Liver (tissue), 9 donors: Measurements from ENCODE around the gene XXYLT1. TPM values are rescaled to one million over a fixed set of nuclear protein-coding genes. Genes with fewer than 3 reads are reported as not detected.

Source experiments
- DNase-seq: peaks from one replicate; pipeline ENCODE4 v3.0.0-alpha.2; 2017; ENCODE audit warnings: low spot score
- H3K27ac ChIP-seq, 2 donors: one replicate each; pipeline ENCODE4 v1.7.0; 2013; ENCODE audit warnings: inconsistent platforms in 2 of 2, low read length in 2 of 2, control low read depth in 1 of 2, low read depth in 1 of 2, mild to moderate bottlenecking in 1 of 2
- H3K27me3 ChIP-seq, 4 donors: one replicate each; pipeline versions ENCODE4 v1.6.1 to v1.7.0; 2013; ENCODE audit warnings: low read length in 3 of 4, inconsistent platforms in 1 of 4, mild to moderate bottlenecking in 1 of 4, moderate library complexity in 1 of 4; ENCODE audit not compliant: control insufficient read depth in 4 of 4, insufficient read depth in 4 of 4
- H3K36me3 ChIP-seq, 4 donors: one replicate each; pipeline versions ENCODE4 v1.6.1 to v1.7.0; 2013; ENCODE audit warnings: low read length in 3 of 4, mild to moderate bottlenecking in 3 of 4, low read depth in 1 of 4, moderate library complexity in 1 of 4; ENCODE audit not compliant: control insufficient read depth in 4 of 4, insufficient read depth in 3 of 4
- H3K4me1 ChIP-seq, 4 donors: one replicate each; pipeline versions ENCODE4 v1.6.1 to v1.7.0; 2013; ENCODE audit warnings: low read length in 3 of 4, mild to moderate bottlenecking in 3 of 4, moderate library complexity in 1 of 4; ENCODE audit not compliant: control insufficient read depth in 4 of 4, insufficient read depth in 4 of 4
- H3K4me3 ChIP-seq, 3 donors: one replicate each; pipeline versions ENCODE4 v1.6.1 to v1.7.0; 2013; ENCODE audit warnings: low read length in 3 of 3, control low read depth in 1 of 3, low read depth in 1 of 3, mild to moderate bottlenecking in 1 of 3
- H3K9ac ChIP-seq, 2 donors: one replicate each; pipeline ENCODE4 v1.7.0; 2013; ENCODE audit warnings: low read length in 2 of 2, mild to moderate bottlenecking in 2 of 2, moderate library complexity in 2 of 2, control low read depth in 1 of 2, low read depth in 1 of 2
- H3K9me3 ChIP-seq, 4 donors: one replicate each; pipeline versions ENCODE4 v1.6.1 to v1.7.0; 2013; ENCODE audit warnings: low read length in 3 of 4; ENCODE audit not compliant: control insufficient read depth in 4 of 4
- EGR1 ChIP-seq, 2 donors: IDR thresholded peaks; 2 replicates each; pipeline ENCODE4 v1.6.1; 2016 to 2018; ENCODE audit warnings: antibody characterized with exemption in 2 of 2, low read depth in 2 of 2
- FOXA1 ChIP-seq: IDR thresholded peaks from 2 replicates; pipeline ENCODE4 v1.6.1; 2016; ENCODE audit warnings: antibody characterized with exemption
- FOXA2 ChIP-seq: IDR thresholded peaks from 2 replicates; pipeline ENCODE4 v1.6.1; 2016; ENCODE audit warnings: antibody characterized with exemption
- GABPA ChIP-seq, 2 donors: IDR thresholded peaks in 1 of 2; conservative IDR thresholded peaks in 1 of 2; 2 replicates each; pipeline ENCODE4 v1.6.1; 2016; ENCODE audit warnings: antibody characterized with exemption in 2 of 2, mild to moderate bottlenecking in 1 of 2, moderate library complexity in 1 of 2
- HNF4A ChIP-seq, 2 donors: conservative IDR thresholded peaks; 2 replicates each; pipeline ENCODE4 v1.6.1; 2016; ENCODE audit warnings: antibody characterized with exemption in 2 of 2, mild to moderate bottlenecking in 2 of 2
- HNF4G ChIP-seq: IDR thresholded peaks from 2 replicates; pipeline ENCODE4 v1.6.1; 2016; ENCODE audit warnings: antibody characterized with exemption
- JUND ChIP-seq, 2 donors: IDR thresholded peaks; 2 replicates each; pipeline ENCODE4 v1.6.1; 2016; ENCODE audit warnings: antibody characterized with exemption in 2 of 2
- MAX ChIP-seq: IDR thresholded peaks from 2 replicates; pipeline ENCODE4 v1.6.1; 2016; ENCODE audit warnings: antibody characterized with exemption
- NR2F2 ChIP-seq: IDR thresholded peaks from 2 replicates; pipeline ENCODE4 v1.6.1; 2016; ENCODE audit warnings: antibody characterized with exemption
- RAD21 ChIP-seq, 2 donors: IDR thresholded peaks; 2 replicates each; pipeline ENCODE4 v1.6.1; 2016; ENCODE audit warnings: antibody characterized with exemption in 2 of 2, mild to moderate bottlenecking in 2 of 2
- REST ChIP-seq: IDR thresholded peaks from 2 replicates; pipeline ENCODE4 v1.6.1; 2016; ENCODE audit warnings: antibody characterized with exemption, mild to moderate bottlenecking
- RXRA ChIP-seq, 2 donors: IDR thresholded peaks; 2 replicates each; pipeline ENCODE4 v1.6.1; 2017 to 2018; ENCODE audit warnings: antibody characterized with exemption in 2 of 2, mild to moderate bottlenecking in 1 of 2
- SP1 ChIP-seq: IDR thresholded peaks from 2 replicates; pipeline ENCODE4 v1.6.1; 2018; ENCODE audit warnings: antibody characterized with exemption, mild to moderate bottlenecking
- TAF1 ChIP-seq: conservative IDR thresholded peaks from 2 replicates; pipeline ENCODE4 v1.6.1; 2016; ENCODE audit warnings: antibody characterized with exemption, mild to moderate bottlenecking
- YY1 ChIP-seq: IDR thresholded peaks from 2 replicates; pipeline ENCODE4 v1.6.1; 2016; ENCODE audit warnings: antibody characterized with exemption, mild to moderate bottlenecking
- ZBTB33 ChIP-seq: IDR thresholded peaks from 2 replicates; pipeline ENCODE4 v1.6.1; 2016; ENCODE audit warnings: antibody characterized with exemption
- WGBS: extraction: QIAGEN DNeasy Blood & Tissue Kit; methylation state at CpG from one replicate; pipeline ENCODE4 v1.1.7; 2013; 5-methylcytosine and 5-hydroxymethylcytosine counted together
- polyA plus RNA-seq, 2 donors: library from polyadenylated mRNA; stranded (reverse) in 1 of 2; unstranded in 1 of 2; fragments of 200-250 nt in 1 of 2; fragments of >200 nt in 1 of 2; fragmentation: Nextera tagmentation in 1 of 2; extraction: Ambion mirVana in 1 of 2; gene quantifications; one replicate each; pipeline versions ENCODE4 v1.2.1 to v1.2.3, GENCODE V29; 2013 to 2015
- total RNA-seq, 2 donors: library from RNA; depleted of rRNA; stranded (reverse); fragments of >200 nt; gene quantifications; one replicate each; pipeline ENCODE4 v1.2.3, GENCODE V29; 2014
- TF ChIP-seq, protein P1 (sequence below): IDR thresholded peaks from 2 replicates; pipeline ENCODE4 v1.6.1; 2016; ENCODE audit warnings: antibody characterized with exemption
- TF ChIP-seq, protein P2 (sequence below): fragments of 150-350 bp; IDR thresholded peaks from 2 replicates; pipeline ENCODE4 v1.5.1; 2017; ENCODE audit warnings: improper control_type of control experiment, low read depth, low read length; ENCODE audit not compliant: missing input control
- donor health status: healthy.
- donor health status: healthy.
- donor health status: healthy.
- donor health status: healthy.
- donor health status: healthy.

The XXYLT1 gene
- total and polyA plus RNA-seq, 4 donors = 0.93 to 7.6 (median 2.8) TPM

DNA sequence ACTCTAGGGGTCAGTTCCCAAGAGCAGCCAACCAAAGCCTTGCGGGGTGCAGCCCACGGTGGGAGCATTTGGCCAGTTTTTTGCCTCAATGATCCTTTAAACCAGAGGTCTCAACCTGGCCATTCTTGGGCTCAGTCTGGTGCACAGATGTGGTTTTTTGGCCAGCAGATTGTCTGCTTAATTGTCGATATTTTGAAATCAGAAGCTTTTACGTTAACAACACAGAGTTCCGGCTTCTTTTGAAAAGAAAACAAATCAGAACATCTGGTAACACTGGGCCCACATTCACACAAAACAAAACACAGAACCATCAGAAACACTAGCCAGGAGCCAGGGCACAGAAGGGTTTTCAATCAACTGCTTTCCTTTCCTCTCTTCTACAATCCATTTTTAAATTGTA is 127.7 kb downstream of the XXYLT1 start (continued):
- no peak for TF ChIP-seq ZBTB33
- no peak for TF ChIP-seq TAF1
- TF ChIP-seq RXRA (IDR thresholded peaks at IDR 0.05) = no peak
- no peak for TF ChIP-seq YY1

- WGBS = 97% methylated on average over 10 of the region's 10 CpGs
- Histone ChIP-seq H3K27ac (no peak overlapping the region), H3K9me3 (peaks cover 0 to 3% (median 1%) of the 10 kb centered on the region in 4 donors), H3K9ac (no peak overlapping the region), H3K4me3 (no peak overlapping the region), H3K36me3 (peaks cover 0 to 3% (median 0%) of the 10 kb centered on the region in 4 donors), H3K4me1 (no peaks in the 10 kb centered on the region), H3K27me3 (no peaks in the 10 kb centered on the region)
- no peak for DNase-seq
- no peak for TF ChIP-seq GABPA (IDR thresholded peaks at IDR 0.05 in 1 of 2, conservative IDR thresholded peaks at IDR 0.05 in 1 of 2)
- TF ChIP-seq RXRA (IDR thresholded peaks at IDR 0.05) = no peak
- TF ChIP-seq NR2F2 = no peak
- TF ChIP-seq FOXA2 = no peak
- TF ChIP-seq, protein P1, sequence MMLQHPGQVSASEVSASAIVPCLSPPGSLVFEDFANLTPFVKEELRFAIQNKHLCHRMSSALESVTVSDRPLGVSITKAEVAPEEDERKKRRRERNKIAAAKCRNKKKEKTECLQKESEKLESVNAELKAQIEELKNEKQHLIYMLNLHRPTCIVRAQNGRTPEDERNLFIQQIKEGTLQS = no peak
- TF ChIP-seq HNF4A (conservative IDR thresholded peaks at IDR 0.05) = no peak
- TF ChIP-seq YY1 = no peak
- no peak for TF ChIP-seq EGR1 (IDR thresholded peaks at IDR 0.05; ENCODE audit: low read depth in 2 of 2)
- TF ChIP-seq HNF4G = no peak
- no peak for TF ChIP-seq RAD21 (IDR thresholded peaks at IDR 0.05)
- TF ChIP-seq TAF1 = no peak
- no peak for TF ChIP-seq SP1
- no peak for TF ChIP-seq FOXA1
- TF ChIP-seq ZBTB33 = no peak
- TF ChIP-seq REST = no peak
- TF ChIP-seq JUND (IDR thresholded peaks at IDR 0.05) = no peak
- TF ChIP-seq, protein P2, sequence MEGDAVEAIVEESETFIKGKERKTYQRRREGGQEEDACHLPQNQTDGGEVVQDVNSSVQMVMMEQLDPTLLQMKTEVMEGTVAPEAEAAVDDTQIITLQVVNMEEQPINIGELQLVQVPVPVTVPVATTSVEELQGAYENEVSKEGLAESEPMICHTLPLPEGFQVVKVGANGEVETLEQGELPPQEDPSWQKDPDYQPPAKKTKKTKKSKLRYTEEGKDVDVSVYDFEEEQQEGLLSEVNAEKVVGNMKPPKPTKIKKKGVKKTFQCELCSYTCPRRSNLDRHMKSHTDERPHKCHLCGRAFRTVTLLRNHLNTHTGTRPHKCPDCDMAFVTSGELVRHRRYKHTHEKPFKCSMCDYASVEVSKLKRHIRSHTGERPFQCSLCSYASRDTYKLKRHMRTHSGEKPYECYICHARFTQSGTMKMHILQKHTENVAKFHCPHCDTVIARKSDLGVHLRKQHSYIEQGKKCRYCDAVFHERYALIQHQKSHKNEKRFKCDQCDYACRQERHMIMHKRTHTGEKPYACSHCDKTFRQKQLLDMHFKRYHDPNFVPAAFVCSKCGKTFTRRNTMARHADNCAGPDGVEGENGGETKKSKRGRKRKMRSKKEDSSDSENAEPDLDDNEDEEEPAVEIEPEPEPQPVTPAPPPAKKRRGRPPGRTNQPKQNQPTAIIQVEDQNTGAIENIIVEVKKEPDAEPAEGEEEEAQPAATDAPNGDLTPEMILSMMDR = no peak
- no peak for TF ChIP-seq MAX
These were observed 128.4 kb downstream of the XXYLT1 start for GRCh38 chr3:195142519-195142918.
